ENCODE data around the gene MCTP1.

Gene MCTP1

GRCh38 chr5:94778299-94778698 is 506.6 kb downstream of the MCTP1 start:
- Histone ChIP-seq H3K9me3 (no peaks in the 10 kb centered on the region), H3K4me3 (no peak overlapping the region), H3K4me1 (no peaks in the 10 kb centered on the region), H3K9ac (no peak overlapping the region), H4K20me1 (no peaks in the 10 kb centered on the region), H3K27ac (no peak overlapping the region), H3K36me3 (no peaks in the 10 kb centered on the region), H3K4me2 (no peak overlapping the region), H3K27me3 (no peaks in the 10 kb centered on the region)
- TF ChIP-seq Cebpa-rat (IDR thresholded peaks at IDR 0.05), result no peak

DNA sequence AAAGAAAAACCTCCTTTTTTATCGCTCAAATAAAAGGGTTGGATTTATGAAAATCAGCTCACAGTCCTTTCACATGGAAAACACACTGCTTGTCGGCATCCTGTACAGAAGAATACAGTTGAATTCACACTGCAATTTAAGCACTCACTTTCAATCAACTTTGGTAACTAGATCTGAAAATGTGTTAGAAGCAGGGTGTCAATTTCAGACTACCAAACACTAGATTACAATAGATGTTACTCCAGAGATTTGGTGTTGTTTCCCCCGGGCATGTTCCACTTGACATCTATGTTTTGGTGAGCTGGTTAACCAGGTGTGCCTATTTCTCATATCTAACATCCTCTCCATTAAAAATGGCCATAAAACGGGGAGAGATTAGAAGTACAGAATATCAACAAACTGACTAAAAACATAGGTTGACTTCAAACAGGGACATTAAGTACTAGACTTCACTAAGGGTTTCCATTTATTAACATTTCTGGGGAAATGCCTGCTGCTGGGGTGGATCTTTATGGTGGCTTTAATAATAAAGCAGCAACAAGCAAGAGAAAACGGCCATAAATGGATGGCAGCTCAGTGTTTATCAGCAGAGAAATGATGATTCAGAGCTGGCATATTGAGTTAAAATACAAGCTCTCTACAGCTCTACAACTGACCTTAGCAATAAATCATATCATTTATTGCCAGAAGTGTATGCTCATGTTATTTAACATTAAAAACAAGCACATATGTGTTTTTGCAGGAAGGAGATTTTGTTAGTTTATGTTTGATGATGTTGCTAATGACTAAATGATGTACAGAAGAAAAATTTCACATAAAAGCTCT is 507.6 kb downstream of the MCTP1 start:
- no peak overlapping the region for H3K4me3 ChIP-seq
- no peaks in the 10 kb centered on the region for H3K27me3 ChIP-seq
- no peak for TF ChIP-seq Cebpa-rat (IDR thresholded peaks at IDR 0.05)
- no peak overlapping the region for H3K27ac ChIP-seq
- H3K4me1 ChIP-seq, result no peaks in the 10 kb centered on the region
- no peaks in the 10 kb centered on the region for H3K36me3 ChIP-seq
- no peaks in the 10 kb centered on the region for H3K9me3 ChIP-seq
- H4K20me1 ChIP-seq, result no peaks in the 10 kb centered on the region
- H3K4me2 ChIP-seq, result no peak overlapping the region
- no peak overlapping the region for H3K9ac ChIP-seq

DNA sequence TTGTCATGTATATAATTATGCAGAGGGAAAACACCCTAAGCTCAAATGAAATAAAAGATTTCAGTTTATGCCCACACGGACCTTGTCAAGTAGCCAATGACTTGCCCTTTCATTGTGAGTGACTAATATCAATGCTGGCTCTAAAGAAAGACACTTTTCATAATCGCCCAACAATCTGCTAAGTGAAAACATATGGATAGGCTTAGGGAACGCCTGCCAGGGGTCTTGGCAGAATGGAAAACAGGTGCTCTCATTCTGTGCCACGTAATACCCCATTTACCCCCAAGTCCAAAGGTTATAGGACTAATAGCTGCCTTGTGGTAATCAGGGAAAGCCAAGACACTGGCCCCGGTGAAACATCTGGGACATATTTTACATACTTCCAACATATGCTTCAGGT is 508.7 kb downstream of the MCTP1 start:
- H4K20me1 ChIP-seq, result no peaks in the 10 kb centered on the region
- H3K9ac ChIP-seq, result no peak overlapping the region
- TF ChIP-seq Cebpa-rat (IDR thresholded peaks at IDR 0.05), result no peak
- no peak overlapping the region for H3K4me3 ChIP-seq
- H3K27me3 ChIP-seq, result no peaks in the 10 kb centered on the region
- no peaks in the 10 kb centered on the region for H3K9me3 ChIP-seq
- no peaks in the 10 kb centered on the region for H3K4me1 ChIP-seq
- H3K36me3 ChIP-seq, result no peaks in the 10 kb centered on the region
- H3K27ac ChIP-seq, result no peak overlapping the region
- H3K4me2 ChIP-seq, result no peak overlapping the region

DNA sequence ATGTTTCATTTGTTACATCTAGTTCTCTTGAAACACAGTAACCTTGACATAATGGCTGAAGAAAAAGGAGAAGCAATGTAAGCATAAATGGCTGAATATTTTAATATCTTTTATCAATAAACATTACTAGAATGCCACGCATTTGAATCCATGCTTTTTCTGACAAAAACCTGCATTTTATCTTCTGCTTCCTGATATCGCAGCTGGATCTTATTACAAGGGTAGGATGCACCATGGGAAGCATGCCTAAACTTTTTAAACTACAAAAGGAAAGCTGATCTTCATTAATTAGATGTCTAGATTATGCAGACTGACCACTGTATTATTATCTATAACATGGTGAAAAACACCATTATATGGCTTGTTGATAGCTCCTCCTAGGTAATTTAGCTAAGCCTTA is 509.8 kb downstream of the MCTP1 start:
- Histone ChIP-seq H3K27me3 (no peaks in the 10 kb centered on the region), H3K9ac (no peak overlapping the region), H3K9me3 (no peaks in the 10 kb centered on the region), H3K4me2 (no peak overlapping the region), H3K27ac (no peak overlapping the region), H3K4me1 (no peaks in the 10 kb centered on the region), H3K4me3 (no peak overlapping the region), H3K36me3 (no peaks in the 10 kb centered on the region), H4K20me1 (no peaks in the 10 kb centered on the region)
- no peak for TF ChIP-seq Cebpa-rat (IDR thresholded peaks at IDR 0.05)

GRCh38 chr5:94771742-94772141 is 513.2 kb downstream of the MCTP1 start:
- H4K20me1 ChIP-seq, result no peaks in the 10 kb centered on the region
- TF ChIP-seq Cebpa-rat (IDR thresholded peaks at IDR 0.05), result no peak

DNA sequence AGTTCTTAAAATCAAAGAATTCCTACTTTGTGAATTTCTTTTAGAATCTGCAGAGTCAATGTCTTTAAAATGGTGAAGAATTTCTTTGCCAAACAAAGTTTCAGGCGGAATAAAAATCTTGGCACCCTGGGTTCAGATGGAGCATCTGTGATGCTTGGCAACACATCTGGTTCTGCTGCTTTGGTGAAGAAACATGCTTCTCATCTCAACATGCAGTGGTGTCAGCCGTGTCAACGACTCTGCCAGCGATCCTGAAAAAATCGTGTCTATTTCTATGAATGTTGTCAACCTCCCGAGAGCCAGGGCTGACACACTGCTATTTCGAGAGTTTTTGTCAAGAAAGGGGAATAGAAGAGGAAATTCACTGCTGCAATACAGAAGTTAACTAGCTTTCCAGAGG is 514.9 kb downstream of the MCTP1 start:
- TF ChIP-seq Cebpa-rat (IDR thresholded peaks at IDR 0.05), result no peak
- Histone ChIP-seq H3K4me3 (no peak overlapping the region), H3K9me3 (peaks cover 2% of the 10 kb centered on the region; the same call in 1 of the 2 replicates), H3K36me3 (no peaks in the 10 kb centered on the region), H3K9ac (no peak overlapping the region), H3K27ac (no peak overlapping the region), H3K4me2 (no peak overlapping the region), H4K20me1 (no peaks in the 10 kb centered on the region), H3K27me3 (no peaks in the 10 kb centered on the region), H3K4me1 (no peaks in the 10 kb centered on the region)

More at GRCh38 chr5:94771742-94772141, 513.2 kb downstream of the MCTP1 start:
- Histone ChIP-seq H3K27me3 (no peaks in the 10 kb centered on the region), H3K27ac (no peak overlapping the region), H3K4me3 (no peak overlapping the region), H3K4me2 (no peak overlapping the region), H3K4me1 (no peaks in the 10 kb centered on the region), H3K9me3 (no peaks in the 10 kb centered on the region), H3K9ac (no peak overlapping the region), H3K36me3 (no peaks in the 10 kb centered on the region)

- Histone ChIP-seq H3K9ac (no peak overlapping the region), H3K36me3 (no peaks in the 10 kb centered on the region), H3K4me1 (no peaks in the 10 kb centered on the region), H3K9me3 (peaks cover 2% of the 10 kb centered on the region; the same call in 1 of the 2 replicates), H4K20me1 (no peaks in the 10 kb centered on the region), H3K4me3 (no peak overlapping the region), H3K4me2 (no peak overlapping the region), H3K27ac (no peak overlapping the region), H3K27me3 (no peaks in the 10 kb centered on the region)
- no peak for TF ChIP-seq Cebpa-rat (IDR thresholded peaks at IDR 0.05)
Measured at GRCh38 chr5:94761786-94762185, 523.1 kb downstream of the MCTP1 start.

DNA sequence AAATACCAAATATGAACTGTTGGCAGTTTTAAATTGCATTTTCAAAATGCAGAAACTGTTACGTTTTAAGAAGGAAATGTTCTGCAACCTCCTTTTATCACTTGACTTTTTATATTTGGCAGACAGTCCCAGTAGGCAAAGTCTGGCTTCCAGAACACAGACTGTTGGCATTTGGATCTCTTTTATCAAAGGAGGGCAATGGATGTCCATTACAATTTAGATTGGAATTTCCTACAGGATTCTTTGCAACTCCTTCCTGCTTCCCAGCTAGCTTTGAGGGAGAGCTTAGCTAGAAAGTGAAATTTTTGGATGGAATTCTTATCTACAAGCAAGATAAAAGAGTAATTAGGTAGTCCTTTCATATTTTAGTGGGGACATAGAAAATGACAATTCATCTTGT is 523.8 kb downstream of the MCTP1 start:
- TF ChIP-seq Cebpa-rat (IDR thresholded peaks at IDR 0.05), result no peak
- no peak overlapping the region for H3K4me3 ChIP-seq
- H3K36me3 ChIP-seq, result no peaks in the 10 kb centered on the region
- H3K9me3 ChIP-seq, result peaks cover 2% of the 10 kb centered on the region; the same call in 1 of the 2 replicates
- no peaks in the 10 kb centered on the region for H3K4me1 ChIP-seq
- H3K27me3 ChIP-seq, result no peaks in the 10 kb centered on the region
- H3K27ac ChIP-seq, result no peak overlapping the region
- H3K4me2 ChIP-seq, result no peak overlapping the region
- H4K20me1 ChIP-seq, result no peaks in the 10 kb centered on the region
- H3K9ac ChIP-seq, result no peak overlapping the region

DNA sequence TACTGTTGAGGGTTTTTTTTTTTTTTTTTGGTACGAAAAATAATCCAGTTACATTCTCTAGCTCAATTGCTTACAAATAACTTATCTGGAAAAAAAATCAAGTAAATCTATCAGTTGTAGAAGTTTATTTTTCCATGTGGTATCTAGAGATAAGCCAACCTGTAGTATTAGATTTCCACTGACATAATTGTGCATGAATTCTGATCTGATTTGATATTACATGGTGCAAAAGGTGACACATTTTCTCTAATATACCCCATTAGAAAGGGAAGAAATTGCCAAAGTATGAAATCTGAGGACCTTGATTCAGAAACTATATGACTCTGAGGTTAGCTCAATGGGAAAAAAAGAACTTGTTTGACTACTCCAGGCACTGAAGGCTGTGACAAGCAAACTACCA is 524.9 kb downstream of the MCTP1 start:
- H3K4me2 ChIP-seq, result no peak overlapping the region
- H3K27ac ChIP-seq, result no peak overlapping the region
- H3K9me3 ChIP-seq, result no peaks in the 10 kb centered on the region
- no peaks in the 10 kb centered on the region for H3K27me3 ChIP-seq
- H3K4me3 ChIP-seq, result no peak overlapping the region
- H3K9ac ChIP-seq, result no peak overlapping the region
- H3K36me3 ChIP-seq, result no peaks in the 10 kb centered on the region
- H3K4me1 ChIP-seq, result no peaks in the 10 kb centered on the region
- TF ChIP-seq Cebpa-rat (IDR thresholded peaks at IDR 0.05), result no peak
- no peaks in the 10 kb centered on the region for H4K20me1 ChIP-seq

DNA sequence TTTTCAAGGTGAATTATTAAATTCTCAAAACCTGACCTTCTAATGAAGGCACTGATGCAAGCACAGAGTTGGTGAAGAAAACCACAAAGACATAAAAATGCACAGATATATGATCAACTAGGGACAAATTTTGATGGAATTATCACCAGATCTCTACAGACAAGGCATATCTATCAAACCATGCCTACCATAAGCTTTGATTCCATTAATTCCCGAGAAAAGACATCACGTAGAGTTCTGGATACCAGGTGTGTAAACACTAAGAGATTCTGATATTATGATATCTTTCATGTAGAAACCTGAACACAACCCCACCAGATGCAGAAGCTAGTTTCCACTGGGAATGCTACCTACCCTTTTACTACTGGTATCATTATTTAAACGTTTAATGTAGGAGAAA is 525.9 kb downstream of the MCTP1 start:
- Histone ChIP-seq H3K4me2 (no peak overlapping the region), H3K36me3 (no peaks in the 10 kb centered on the region), H3K4me1 (no peaks in the 10 kb centered on the region), H3K27ac (no peak overlapping the region), H3K9me3 (no peaks in the 10 kb centered on the region), H3K4me3 (no peak overlapping the region), H4K20me1 (no peaks in the 10 kb centered on the region), H3K27me3 (no peaks in the 10 kb centered on the region), H3K9ac (no peak overlapping the region)
- no peak for TF ChIP-seq Cebpa-rat (IDR thresholded peaks at IDR 0.05)
